GM12891 (cell line): ENCODE data around the gene CRYBA2.

ENCODE experiments used
- DNase-seq: peaks from one replicate; pipeline ENCODE4 v3.0.0; 2011; ENCODE audit warnings: low spot score; ENCODE audit not compliant: insufficient read length
- FAIRE-seq: peaks from 2 replicates; lab custom pipeline; 2011; peaks lifted over from hg19 to GRCh38; lab: Jason Lieb, UNC
- PAX5 ChIP-seq: IDR thresholded peaks from 2 replicates; pipeline ENCODE4 v1.6.1; 2011; ENCODE audit warnings: low read length, moderate library complexity, mild to moderate bottlenecking; ENCODE audit not compliant: insufficient read depth, severe bottlenecking
- POLR2A ChIP-seq: IDR thresholded peaks from 2 replicates; pipeline ENCODE4 v1.6.1; 2011; ENCODE audit warnings: low read depth, low read length, control low read depth
- POLR2AphosphoS5 ChIP-seq: IDR thresholded peaks from 2 replicates; pipeline ENCODE4 v1.6.1; 2011; ENCODE audit warnings: low read depth, low read length, control low read depth
- POU2F2 ChIP-seq: IDR thresholded peaks from 2 replicates; pipeline ENCODE4 v1.6.1; 2011; ENCODE audit warnings: low read depth, mild to moderate bottlenecking, control low read depth, low read length, moderate library complexity
- SPI1 ChIP-seq: IDR thresholded peaks from 2 replicates; pipeline ENCODE4 v1.6.1; 2011; ENCODE audit warnings: low read depth, low read length, control low read depth
- TAF1 ChIP-seq: IDR thresholded peaks from 2 replicates; pipeline ENCODE4 v1.6.1; 2011; ENCODE audit warnings: low read depth, low read length, control low read depth

The CRYBA2 gene

DNA sequence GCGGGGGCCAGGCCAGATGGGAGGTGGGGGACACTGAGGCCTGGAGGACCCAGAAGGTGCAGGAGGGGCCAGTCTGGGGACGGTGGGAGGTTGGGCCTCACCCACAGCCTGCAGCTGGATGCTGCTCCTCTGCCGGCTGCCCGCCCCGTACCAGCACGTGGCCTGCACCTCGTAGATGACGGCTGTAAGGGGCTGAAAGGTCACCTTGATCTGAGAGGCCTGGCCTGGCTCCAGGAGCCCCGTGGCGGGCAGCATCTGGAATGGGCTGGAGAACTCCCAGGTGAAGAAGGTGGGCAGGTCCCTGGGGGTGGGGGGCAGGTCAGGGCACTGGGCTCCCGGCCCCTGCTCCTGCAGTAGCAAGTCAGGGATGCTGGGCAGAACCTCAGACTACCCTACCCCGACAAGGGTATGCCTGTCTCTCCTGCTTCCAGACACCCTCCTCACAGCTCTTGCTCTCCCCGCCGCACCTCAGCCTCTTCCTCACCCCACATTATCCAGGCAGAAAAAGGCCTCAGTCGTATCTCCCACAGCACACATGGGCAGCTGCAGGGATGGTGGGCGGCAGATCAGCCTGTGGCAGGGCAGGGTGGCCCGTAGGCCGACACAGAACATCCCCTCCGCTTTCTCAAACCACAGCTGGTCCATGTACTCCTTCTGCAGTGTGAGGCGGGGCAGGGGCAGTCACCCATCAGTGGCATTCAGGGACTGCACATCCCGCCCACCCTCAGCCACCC is 38.0 kb upstream of the CRYBA2 start:
- DNase-seq (no peak), FAIRE-seq (no peak)
- TF ChIP-seq PAX5 = no peak

DNA sequence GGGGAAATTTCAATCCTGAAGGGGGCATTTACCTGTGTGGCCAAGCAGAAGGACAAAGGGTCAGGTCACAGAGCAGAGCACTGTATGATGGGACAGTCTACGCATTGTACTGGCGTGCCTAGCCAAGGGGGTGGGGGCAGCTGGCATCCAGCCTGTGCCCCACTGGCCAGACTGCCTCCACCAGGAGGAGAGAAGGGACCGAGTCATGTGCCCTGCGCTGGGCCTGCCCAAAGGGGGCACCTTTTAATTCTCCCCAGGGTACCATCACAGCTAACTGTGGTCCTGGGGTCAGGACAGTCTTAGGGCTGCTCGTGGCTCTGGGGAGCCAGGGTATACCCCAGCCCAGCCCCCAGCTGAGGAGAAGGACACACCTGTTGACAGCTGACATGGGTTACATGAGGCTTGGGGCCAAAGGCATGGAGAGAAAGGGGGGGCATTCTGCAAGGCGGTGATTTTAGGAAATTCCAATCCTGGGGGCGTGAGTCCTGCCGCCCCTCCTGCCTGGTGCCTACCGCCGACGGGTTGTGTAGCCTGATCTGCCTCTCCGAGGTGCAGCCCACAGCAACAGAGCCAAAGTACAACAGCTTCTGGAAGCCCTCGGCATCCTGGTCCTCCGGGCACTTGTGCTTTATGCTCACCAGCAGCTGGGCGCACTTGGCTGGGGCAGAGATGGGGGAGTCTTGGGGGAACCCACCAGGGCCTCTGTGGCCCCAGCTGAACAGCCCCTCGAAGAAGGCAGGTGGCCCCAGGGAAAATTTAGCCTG is 37.1 kb upstream of the CRYBA2 start:
- no peak for FAIRE-seq
- TF ChIP-seq POU2F2 (no peak), SPI1 (no peak), POLR2AphosphoS5 (no peak), PAX5 (no peak)
- no peak for DNase-seq

DNA sequence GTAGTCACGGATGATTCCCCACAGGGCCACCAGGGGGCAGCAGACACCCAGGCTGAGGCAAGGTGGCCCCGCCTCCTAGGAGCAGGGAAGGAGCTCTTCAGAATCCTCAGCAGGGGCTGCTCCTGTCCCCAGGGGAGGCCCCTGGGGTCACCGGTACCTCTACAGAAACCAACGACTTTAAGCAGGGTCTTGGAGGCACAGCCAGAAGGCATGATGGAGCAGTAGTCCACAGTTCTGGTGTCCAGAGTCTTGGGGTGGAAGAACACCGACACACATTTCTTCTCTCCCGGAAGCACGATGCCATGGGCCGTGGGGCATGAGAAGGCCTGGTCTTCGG is 36.6 kb upstream of the CRYBA2 start:
- DNase-seq (peak; percentile 84), FAIRE-seq (peak; percentile 94)
- TF ChIP-seq POLR2AphosphoS5 (no peak), SPI1 (no peak), POU2F2 (no peak), PAX5 (no peak)

DNA sequence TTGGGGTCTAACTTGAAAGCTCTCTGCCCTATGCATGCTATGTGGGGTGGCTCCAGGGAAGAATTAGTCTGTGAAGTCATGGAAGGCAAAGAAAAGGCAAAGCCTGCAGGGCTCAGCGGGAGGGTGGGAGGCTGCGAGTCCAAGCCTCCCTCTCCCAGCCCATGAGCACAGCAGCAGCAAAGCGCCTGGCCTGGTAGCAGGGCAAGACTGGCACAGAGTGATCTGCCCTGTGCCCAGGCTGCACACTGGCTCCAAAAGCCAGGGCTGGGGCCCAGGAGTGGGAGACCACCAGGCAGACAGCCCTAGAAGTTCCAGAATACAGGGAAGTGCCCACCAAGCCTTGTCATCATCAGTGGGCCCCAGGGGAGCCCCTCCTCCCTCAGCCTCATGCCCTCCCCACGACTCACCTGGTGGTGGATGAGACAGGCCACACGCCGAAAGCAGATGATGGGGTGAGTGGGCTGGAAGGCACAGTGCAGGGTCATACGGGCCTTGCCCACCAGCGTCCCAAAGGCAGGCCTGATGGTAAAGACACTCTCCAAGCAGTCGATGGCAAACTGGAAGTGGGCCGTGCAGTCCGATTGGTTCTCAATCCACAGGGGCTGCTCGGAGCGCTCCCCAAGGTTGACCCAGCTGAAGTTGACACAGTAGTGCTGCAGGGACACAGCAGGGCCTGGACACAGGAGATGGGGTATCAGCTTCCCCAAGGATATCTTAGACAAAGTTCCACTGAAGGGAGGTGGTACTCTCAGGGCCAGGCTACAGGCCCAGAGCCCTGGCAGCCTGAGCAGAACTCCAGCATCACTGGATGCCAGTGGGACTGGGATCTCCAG is 36.0 kb upstream of the CRYBA2 start:
- TF ChIP-seq POU2F2 (no peak), POLR2A (no peak), TAF1 (no peak), SPI1 (no peak), PAX5 (no peak), POLR2AphosphoS5 (no peak)
- FAIRE-seq = no peak
- no peak for DNase-seq

GRCh38 chr2:219028141-219028540 is 34.9 kb upstream of the CRYBA2 start:
- FAIRE-seq = no peak
- TF ChIP-seq SPI1 = no peak
- TF ChIP-seq TAF1 = no peak
- no peak for DNase-seq

DNA sequence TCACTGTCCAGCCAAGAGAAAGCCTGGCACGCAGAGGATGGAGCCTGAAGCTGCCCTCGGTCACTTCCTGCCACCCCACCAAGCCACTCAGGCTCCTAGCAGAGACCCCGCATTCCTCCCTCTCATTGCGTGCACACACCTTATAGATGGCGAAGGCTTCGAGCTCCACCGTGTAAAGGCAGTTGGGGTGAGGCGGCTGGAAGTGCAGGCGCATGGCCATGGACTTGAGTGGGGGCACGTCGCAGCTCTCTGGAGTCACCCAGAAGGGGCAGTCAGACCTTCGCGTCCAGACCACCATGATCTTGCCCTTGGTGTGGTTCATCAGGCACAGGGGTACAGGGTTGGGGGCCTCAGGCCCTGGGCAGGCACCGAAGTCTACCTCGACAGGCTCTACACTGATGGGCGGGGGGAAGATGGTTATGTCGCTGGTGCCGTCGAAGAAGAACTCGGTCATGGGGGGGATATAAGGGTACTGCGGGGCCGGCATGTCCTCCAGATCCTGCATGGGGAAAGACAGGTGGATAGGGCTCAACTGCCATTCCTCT is 34.4 kb upstream of the CRYBA2 start:
- TF ChIP-seq SPI1 = no peak
- no peak for TF ChIP-seq POLR2A
- FAIRE-seq (no peak), DNase-seq (no peak)

- FAIRE-seq (no peak), DNase-seq (no peak)
- TF ChIP-seq SPI1 = no peak
- no peak for TF ChIP-seq TAF1
- no peak for TF ChIP-seq POU2F2
- no peak for TF ChIP-seq POLR2A
- no peak for TF ChIP-seq POLR2AphosphoS5
- TF ChIP-seq PAX5 = no peak
These were observed 33.7 kb upstream of the CRYBA2 start for GRCh38 chr2:219026946-219027345.

GRCh38 chr2:219025637-219026585 is 32.7 kb upstream of the CRYBA2 start:
- DNase-seq (no peak), FAIRE-seq (no peak)
- TF ChIP-seq POLR2AphosphoS5 (no peak), TAF1 (no peak), SPI1 (no peak), PAX5 (no peak), POU2F2 (no peak), POLR2A (no peak)

DNA sequence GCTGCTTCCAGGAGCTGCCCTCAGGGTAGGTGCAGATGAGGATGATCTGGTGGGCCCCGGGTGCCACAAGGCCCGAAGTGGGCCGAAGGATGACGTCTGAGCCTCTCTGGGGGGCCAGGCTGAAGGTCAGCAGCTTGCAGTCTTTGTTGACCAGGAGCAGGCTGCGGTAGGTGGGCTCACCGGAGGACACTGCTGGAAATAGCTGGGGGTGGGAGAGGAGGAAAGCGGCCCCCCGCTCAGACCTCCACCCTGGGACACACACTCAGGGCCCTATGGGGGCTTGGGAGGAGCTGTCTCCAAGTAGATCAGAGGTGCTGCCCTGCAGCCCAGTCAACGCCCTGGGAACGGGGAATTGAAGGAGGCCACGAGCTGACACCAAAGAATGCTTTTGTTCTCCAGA is 30.8 kb upstream of the CRYBA2 start:
- no peak for FAIRE-seq
- TF ChIP-seq PAX5 = no peak
- TF ChIP-seq TAF1 = no peak
- TF ChIP-seq POLR2A = no peak
- TF ChIP-seq SPI1 = no peak
- TF ChIP-seq POU2F2 = no peak
- TF ChIP-seq POLR2AphosphoS5 = no peak
- DNase-seq = no peak
